Measurements from ENCODE around the gene MYH6.
"Not testable (repeated sequence)": the region's sequence is repeated elsewhere in the genome, so short reads cannot be mapped to it uniquely, and the experiment has no call there.

The MYH6 gene

DNA sequence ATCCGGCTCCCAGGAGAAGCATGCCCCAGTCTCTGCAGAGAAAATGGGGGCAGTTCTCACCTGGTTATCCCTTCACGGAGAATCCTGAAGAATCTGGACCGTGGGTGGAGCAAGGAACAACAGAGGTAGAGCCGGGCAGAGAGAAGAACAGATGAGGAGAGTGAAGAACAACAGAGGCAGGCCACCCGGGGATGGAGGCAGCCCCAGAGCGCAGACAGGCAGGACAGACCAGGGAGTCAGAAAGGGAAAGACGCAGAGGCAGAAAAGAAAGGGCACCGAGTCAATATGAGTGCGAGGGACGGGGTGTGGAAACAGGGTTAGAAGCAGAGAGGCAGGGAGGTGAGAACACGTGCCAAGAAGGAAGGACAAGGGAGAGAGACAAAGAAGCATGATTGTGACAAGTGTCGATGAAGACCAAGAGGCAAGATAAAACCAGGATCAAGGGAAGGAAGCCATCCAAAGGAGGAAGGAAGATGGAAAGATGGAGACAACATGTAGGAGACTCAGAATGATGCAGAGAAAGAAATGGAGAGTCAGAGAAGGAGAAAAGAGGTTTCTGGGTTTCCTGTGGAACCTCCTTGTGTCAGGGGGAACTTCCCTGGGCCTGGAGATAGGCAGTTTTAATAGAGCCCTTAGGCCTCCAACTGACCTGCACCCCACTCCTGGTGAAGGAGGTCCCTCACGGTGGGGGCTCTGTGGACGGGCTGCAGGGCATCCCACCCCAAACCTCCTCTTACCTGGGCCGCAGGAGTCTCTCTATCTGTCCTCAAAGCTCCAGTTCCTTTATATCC is at the start of gene MYH6:
Gene MYH6, minus strand, starts transcription at position 758 of the 791 bp plus-strand sequence. CDS start 1,050 bp downstream, outside the sequence.
- no peak for DNase-seq

DNA sequence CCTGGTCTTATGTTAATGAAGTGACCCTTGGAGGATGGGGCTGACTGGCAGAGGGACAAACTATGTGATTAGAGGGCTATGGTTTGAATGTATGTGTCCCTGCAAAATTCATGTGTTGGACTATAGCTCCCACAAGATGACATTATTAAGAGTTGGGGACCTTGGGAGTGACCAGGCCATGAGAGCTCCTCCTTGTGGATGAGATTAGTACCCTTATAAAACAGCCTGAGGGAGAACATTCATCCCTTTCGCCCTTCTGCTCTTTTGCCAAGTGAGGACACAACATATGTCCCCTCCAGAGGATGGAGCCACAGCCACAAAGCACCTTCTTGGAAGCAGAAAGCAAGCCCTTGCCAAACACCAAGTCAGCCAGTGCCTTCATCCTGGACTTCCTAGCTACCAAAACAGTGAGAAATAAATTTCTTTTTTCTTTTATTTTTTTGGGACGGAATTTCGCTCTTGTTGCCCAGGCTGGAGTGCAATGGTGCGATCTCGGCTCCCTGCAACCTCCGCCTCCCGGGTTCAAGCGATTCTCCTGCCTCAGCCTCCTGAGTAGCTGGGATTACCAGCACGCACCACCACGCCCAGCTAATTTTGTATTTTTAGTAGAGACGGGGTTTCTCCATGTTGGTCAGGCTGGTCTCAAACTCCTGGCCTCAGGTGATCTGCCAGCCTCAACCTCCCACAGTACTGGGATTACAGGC is 49.0 kb upstream of the MYH6 start:
- DNase-seq, result not testable (repeated sequence)

DNA sequence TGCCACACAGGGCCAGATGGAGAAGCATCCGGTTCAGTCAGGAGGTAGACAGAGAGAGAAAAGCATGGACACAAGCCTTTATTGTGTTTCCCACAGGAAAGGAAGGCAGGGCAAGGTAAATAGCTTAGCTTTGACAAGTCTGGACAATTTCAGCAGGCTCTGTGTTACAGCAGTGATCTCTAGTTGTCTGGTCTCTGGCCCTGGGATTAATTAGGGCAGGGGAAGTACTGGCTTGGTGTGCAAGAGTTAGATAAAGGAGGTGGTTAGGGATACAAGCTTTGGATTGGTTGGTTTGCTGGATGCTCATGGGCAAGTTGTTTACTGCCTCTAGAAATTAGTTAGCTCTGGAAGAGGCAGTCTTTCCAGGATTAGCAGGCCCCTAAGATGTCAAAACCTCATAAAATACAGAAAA is 46.4 kb upstream of the MYH6 start:
- no peak for DNase-seq

DNA sequence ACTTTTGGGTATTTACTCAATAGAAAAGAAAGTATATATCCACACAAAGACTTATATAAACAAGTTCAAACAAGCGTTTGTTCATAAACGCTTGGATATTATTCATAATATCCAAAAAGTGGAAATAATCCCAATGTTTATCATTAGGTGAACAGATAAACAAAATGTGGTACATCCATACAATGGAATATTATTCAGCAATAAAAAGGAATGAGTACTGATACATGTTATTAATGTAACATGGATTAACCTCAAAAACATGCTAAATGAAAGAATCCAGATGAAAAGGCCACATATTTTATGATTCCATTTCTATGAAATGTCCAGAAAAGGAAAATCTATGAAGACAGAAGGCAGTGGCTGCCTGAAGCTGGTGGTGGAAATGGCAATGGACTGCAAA is 44.2 kb upstream of the MYH6 start:
- DNase-seq, result no peak

DNA sequence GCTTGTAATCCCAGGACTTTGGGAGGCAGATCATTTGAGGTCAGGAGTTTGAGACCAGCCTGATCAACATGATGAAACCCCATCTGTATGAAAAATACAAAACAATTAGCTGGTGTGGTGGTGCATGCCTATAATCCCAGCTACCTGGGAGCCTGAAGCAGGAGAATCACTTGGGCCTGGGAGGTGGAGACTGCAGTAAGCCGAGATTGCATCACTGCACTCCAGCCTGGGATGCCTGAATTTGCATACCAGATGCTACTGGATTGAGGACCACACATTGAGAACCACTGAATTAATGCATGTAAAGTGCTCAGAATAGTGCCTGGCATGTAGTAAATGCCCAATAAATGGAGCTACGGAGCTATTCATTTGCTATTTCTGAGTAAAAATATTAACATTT is 42.3 kb upstream of the MYH6 start:
- DNase-seq, result no peak

DNA sequence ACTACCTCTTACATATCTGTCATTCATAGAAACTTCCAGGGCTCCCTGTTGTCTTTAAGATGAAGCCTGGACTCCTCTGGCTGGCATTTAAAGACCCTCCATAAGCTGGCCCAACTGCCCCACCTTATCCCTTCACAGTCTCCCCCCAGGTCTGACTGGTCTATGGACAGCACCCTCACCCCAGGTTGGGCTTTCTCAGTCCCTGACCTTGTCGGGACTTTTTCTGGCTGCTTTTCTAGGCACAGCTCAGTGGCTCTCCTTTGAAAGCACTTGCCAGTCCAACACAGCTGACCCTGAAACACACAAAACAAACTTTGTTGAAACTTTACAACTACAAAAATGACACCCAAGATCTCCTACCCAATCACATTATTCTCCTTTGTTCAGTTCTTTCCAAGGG is 41.2 kb upstream of the MYH6 start:
- no peak for DNase-seq

DNA sequence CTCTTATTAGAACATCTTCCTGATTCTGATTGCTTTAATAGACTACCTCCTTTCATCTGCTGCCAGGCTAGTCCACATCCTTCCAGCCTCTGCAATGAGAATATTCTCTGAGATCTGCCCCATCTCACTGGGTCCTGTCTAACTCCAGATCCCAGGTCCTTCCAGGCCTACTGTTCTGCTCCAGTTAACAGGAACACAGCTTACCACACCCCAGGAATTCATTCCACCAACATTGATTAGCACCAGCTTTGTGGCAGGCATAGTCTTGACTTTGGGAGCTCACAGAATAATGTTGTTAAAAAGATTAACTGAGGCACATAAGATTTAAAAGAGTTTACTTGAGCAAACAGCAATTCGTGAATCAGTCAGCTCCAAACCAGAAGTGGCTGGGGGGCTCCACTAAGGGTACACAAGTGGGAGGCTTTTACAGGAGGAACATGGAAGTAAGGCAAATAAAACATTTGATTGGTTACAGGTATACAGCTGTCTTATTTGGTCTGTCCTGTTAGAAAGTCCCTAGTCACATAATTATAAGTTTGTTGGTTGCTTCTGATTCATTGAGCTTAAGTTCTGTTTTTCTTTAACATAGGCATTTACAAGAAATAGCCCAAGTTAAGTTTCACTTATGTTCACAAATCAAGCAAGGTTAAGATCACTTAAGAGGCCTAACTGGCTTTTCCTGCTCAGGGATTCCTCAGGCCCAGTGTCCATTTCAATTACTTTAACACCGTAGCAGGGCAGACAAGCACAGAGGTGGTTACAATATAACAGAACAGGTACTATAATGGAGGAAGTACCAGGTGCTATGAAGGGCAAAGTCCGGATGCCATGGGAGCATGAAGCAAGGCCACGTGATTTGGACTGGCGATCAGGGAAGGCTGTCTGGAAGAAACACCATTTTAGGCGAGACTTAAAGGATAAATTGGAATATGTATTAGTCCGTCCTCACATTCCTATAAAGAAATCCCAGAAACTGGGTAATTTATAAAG is 39.6 kb upstream of the MYH6 start:
- no peak for DNase-seq

DNA sequence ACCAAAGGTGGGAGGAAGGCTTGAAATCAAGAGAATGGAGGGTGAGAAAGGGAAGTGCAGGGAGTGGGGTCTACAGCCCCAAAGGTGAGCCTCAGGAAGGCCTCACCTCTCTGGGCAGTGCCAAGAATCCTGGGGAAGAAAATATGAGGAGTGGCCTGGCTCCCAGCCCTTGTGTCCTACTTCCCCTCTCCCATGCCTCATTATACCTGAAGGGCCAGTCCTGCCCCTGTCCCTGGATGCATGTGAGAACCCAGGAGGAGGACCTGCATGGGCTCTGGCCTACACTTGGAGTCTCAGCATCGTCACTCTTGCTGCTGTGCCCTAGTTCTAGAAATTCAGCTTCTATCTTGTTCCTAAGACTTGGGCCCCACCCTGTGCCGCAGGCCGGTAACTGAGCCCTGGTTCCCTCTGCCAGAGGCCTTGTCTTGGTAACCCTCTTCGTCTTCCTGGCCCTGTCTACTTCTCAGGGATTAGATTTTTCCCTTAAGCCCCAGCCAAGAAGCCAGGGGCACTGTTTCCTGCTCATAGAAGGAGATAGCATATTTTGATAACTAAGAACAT is 38.3 kb upstream of the MYH6 start:
- no peak for DNase-seq

DNA sequence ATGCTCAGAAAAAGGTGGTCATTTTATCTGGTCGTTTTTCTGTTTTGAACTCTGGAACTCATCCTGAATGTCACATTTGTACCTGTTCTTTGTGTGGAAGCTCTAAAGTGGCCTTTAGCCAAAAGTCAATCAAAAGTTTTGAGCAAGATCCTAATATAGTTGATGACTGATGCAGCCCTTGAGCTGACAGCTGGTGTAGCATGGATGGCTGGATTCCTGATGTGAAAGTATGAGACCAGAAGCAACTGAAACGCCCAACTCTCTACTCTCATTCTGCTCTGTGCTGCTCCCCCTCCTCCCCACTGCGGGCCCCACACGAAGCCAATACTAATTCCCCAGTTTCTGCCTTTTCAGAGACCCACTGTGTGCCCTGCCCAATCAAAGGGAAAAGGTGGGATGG is 37.7 kb upstream of the MYH6 start:
- DNase-seq, result no peak

DNA sequence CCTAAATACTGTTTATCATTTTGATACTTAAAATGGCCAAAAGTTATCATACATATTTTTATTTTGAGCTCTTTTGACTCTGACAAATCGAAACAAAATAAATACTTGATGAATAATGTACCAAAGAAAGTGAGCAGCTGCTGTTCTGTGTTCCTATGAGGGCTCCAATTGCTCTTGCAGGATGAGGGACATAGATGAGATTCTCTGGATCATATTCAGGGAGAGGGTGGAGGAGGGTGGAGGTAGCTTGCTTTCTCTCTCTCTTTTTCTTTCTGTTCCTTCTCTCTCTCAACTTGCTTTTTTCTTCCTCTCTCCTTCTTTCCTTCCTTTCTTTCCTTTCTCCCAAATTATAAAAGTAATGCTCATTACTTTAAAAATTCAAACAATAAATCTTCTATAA is 36.2 kb upstream of the MYH6 start:
- DNase-seq, result no peak

DNA sequence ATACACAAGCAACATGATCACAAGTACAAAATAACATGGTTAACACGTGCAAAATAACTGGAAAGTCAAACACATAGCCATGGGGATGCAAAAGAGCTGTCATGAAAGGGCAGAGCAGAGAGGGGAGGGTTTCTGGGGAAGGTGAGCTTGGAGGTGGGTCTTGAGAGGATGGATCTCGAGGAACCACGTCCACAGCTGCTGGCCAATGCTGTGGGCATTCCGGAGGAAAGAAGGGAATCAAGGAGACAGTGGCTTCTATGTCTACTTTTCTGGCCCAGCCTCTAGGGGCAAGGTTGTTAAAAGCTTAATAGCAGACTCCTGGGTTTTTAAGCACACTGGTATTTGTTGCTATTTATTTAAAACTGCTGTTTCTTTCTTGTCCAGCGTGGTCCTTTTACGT is 35.8 kb upstream of the MYH6 start:
- no peak for DNase-seq

DNA sequence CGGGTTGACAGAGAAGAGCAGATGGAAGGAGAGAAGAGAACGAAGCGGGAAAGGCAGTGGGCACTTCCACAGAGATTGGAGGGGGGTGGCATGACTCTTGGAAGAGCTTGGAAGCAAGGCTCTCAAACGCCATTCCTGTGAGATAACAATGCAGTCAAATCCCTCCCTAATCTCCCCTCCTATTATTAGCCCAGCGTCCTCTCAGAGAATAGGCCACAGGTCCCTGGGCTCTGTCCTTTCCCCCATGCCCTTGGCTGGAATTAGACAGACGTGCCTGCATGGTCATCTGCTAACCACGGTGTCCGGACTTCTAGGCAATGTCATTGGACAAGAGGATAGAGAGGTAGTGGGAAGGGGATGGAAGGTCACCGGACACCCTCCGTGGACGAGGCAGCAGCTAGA is 35.3 kb upstream of the MYH6 start:
- DNase-seq, result no peak

DNA sequence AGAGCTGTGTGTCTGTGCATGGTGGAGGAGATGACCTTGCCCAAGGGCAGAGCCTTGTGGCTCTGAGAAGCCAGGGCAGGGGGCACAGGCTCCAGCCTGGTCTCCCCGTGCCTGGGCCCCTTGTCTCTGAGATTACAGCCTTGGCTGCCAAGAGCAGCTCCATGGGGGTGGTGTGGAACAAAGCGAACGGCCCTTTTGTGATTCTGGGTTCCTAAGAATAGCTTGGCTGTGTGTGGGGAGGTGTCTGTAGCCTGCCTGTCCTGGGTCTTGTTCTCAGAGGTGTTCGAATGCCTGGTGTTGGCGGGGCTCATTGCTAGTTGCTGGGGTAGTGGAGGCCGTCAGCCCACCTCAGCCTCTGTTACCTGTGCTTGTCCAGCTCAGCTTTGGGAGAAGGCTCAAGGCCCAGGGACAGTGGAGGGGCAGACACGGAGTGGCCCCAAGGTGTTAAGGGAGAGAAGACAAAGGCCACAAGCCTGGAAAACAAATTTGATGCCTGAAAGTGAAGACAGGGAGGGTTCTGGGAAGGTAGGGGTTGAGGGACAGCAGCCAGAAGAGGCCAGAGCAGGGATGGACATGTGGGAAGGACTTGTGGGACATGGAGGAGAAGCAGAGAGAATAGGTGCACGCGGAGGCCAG is 34.8 kb upstream of the MYH6 start:
- DNase-seq, result no peak

DNA sequence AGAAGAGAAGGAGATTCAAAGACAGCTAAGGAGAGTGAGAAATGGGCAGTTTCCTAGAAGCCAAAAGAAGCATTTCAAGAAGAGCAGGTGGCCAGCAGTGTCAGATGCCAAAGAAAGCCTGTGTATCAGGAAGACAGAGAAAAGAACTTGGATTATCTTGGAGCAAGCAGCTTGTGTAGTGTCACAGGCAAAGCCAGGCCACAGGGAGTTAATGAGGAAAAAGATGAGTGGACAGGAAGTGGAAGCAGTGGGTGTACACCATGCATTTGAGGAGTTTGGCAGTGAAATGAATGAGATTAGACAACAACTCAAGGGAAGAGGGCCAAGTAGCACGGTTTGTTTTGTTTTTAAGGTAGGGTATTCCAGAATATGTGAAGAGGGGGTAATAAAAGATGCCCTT is 33.0 kb upstream of the MYH6 start:
- DNase-seq, result no peak

DNA sequence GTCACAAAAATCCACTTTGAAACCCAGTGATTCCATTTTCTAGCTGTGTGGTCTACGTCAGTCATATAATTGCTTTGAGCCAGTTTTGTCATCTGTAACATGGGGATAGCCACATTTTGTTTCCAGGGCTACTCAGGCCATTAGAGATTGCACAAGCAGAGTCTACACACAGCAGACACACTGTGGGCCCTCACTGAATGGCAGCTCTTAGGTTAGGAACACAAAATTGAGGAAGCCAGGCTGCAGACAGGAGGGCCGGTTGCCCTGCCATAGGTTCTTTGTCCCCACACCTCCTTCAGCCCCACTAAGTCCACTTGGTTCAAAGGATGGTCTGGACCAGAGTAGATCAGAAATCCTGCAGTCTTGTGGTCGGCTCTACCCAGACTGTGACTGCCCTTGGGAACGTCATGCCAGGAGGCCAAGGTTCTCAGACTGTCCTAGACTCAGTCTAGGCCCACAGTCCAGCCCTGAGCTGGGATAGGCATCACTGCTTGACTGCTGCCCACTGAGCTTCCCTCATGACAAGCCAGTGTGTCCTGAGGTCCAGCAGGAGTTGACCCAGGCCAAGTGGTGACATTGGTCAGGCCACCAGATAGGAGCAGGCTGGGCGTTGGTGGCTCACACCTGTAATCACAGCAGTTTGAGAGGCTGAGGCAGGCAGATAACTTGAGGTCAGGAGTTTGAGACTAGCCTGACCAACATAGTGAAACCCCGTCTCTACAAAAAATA is 31.2 kb upstream of the MYH6 start:
- no peak for DNase-seq

DNA sequence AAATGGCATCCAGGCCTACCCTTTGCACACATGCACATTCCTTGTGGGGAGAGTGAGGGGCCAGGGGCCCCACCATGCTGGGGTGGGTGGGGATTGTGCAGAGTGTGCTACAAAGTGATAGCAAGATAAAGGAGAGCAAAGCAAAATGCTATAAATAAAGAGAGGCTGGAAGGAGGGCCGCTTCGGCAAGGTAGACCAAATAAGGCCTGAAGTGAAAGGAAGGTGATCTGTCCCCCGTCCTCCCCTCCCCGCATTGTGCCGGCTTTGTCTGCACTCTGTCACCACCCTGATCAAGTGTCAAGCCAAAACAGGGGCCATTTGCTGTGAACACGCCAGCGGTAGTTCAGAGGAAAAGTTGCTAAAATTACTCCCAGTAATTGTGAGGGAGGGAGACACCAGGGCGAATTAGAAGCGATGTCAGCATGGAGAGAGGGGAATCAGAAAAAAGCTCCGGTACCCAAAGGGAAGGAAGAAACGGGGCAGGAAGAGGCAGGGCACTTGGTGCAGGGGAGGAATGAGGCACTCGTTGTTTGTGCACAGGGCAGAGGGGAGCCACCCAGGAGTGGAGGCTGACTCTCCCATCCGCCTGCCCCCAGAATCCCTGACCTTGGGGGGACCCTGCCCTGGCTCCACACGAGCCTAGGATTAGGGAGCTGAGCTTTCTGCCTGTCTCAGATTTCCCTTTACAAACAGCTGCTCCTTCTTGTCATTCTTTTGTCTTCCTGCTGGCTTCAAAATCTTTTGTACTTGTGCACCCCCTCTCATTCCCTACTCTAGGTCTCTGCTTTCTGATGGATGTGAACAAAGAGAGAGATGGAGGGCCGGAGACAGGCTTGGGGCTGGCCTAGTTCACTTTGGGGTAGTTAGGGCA is 30.3 kb upstream of the MYH6 start:
- no peak for DNase-seq

DNA sequence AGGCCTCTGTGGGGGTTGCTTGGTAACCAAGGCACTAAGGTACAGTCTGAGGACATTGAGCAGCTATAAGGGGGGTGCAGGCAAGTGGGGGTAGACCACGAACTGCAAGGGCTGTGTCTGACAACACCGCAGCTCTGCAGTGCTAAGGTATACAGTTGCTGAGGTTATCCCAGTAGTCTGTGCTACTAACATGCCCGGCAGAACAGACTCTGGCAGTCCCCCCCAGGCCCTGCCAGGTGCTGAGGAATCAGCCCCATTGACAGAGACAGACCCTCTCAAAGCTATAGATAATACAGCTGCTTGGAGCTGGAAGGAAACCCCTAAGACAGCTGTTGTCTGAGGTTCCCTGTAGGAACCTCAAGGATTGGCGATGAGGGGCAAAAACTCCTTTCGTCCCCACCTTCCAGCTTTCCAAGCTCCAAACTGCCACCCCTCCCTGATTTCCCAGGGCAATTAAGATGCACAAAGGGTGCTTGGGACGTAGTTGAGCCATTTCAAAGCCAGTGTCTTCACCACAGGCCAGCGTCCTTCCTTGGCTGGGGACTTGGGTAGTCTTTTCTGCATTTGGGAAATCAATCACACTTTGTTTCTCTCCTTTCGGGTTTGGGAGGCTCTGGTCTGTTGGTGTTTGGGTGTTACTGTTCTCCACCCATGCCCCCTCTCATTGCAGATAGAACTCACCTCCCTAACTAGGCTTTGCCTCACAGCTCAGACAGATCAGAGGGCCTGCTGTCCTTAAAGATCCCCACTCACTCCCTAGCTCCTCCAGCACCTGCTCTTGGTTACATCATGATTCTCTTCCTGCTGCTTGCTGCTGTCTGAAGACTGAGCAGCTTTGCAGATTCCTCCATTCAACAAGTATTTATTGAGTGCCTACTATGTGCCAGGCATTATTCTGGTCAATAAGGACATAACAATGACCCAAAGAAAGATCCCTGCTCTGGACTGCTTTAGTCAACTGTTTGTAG is 29.3 kb upstream of the MYH6 start:
- no peak for DNase-seq

DNA sequence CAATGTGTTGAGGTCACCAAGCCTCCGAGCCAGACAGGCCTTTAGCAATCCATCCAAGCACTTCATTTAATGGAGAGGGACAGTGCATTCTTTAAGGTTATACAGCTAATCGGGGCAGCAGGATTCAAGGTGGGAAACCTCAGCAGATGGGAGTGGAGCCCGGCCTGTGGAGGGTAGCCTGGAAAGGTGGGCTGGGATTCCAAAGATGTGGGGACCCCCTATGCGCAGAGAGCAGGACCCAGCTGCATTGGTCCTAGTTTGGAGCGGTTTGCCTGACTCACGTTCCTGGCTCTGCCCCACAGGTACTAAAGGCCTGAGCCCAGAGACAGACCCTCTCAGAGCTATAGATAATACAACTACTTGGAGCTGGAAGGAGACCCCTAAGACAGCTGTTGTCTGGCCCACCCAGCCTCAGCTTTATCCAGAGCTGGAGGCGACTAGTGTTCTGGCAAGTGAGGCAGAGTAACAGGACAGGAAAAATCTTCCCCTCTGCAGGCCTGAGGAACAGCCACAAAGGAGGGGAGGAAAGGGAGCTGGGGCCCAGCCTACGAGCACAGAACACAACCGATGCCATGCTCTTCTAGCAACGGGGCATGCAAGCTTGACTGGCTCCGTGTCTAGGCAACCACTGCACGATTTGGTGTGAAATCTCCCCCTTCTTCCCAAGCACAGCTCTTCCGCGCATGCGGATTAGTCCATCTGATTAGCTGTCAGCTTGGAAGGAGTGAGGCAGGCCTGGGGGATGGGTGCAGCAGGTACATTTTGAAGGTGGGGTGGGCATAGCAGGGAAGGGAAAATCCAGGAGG is 28.5 kb upstream of the MYH6 start:
- DNase-seq, result no peak

Measured in NCI-H510A treated with DMSO at 0.1 percent for 48 hours (cell line).